ENCODE data around the gene CNKSR1. TPM values are rescaled to one million over a fixed set of nuclear protein-coding genes. Genes with fewer than 3 reads are reported as not detected.
A peak's percentile ranks its signal among the peaks of the same experiment; 100 is the strongest.

Gene CNKSR1
- total and polyA plus RNA-seq, 2 of the 13 experiments (the other 11 are each of a cell fraction or from before 2014, with no cell fraction given) = 3.4 to 8.9 TPM

DNA sequence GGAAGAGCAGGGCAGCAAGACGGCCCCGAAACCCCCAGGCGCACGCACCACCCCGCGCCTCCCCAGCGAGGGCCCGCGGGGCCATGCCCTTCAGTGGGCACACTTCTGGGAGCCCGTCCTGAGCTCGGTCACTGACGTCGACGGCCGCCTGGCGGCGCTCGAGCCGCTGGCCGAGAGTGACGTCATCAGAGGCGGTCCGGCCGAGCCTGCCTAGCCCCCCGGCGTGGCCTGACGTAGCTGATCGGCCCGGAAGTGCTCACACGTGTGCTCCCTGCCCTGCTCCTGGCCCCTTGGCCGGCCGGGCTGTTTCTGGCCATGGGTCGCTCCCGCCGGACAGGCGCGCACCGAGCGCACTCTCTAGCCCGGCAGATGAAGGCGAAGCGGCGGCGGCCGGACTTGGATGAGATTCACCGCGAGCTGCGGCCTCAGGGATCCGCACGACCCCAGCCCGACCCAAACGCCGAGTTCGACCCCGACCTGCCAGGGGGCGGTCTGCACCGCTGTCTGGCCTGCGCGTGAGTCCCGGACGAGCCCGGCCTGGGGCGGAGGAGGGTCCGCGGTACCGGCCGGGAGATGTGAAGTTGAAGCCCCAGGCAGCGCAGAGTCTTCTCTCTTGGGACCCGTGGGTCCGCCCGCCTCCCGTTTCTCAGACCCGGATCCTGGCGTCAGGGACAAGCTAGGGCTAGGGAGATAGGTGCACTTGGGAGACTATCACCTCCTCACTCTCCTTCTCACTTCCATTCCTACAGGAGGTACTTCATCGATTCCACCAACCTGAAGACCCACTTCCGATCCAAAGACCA, 7.4 kb upstream of the CNKSR1 start, which contains the start of gene ZNF593 (continued):
- TF ChIP-seq ZSCAN22 (CRISPR knock-in tag; IDR thresholded peaks at IDR 0.05) (no peak), RBM39 (IDR thresholded peaks at IDR 0.05; ENCODE audit: low read depth, low read length, poor library complexity, severe bottlenecking) (peak; percentile 59), ISL2 (CRISPR knock-in tag; IDR thresholded peaks at IDR 0.05) (peak; percentile 78; the same call in 1 of the 2 replicates), MTA1 (CRISPR knock-in tag; IDR thresholded peaks at IDR 0.05; ENCODE audit: borderline replicate concordance) (peak; percentile 77; the same call in 1 of the 2 replicates), NBN (conservative IDR thresholded peaks at IDR 0.05) (no peak), STAT5B (CRISPR knock-in tag; IDR thresholded peaks at IDR 0.05) (no peak), RARA (CRISPR knock-in tag; IDR thresholded peaks at IDR 0.05) (peak; percentile 52), IKZF4 (CRISPR knock-in tag; IDR thresholded peaks at IDR 0.05; ENCODE audit: borderline replicate concordance, low read depth, not compliant biosample characterization) (peak; percentile 91), MEIS2 (CRISPR knock-in tag; IDR thresholded peaks at IDR 0.05) (peak; percentile 77; the same call in 1 of the 2 replicates), BRCA1 (CRISPR knock-in tag; IDR thresholded peaks at IDR 0.05) (peak; percentile 80), ZNF616 (CRISPR knock-in tag; IDR thresholded peaks at IDR 0.05; ENCODE audit: low read depth) (0 out of 2 replicates have a peak, but pooled peaks have one; percentile 62), NRL (CRISPR knock-in tag; IDR thresholded peaks at IDR 0.05; ENCODE audit: borderline replicate concordance) (peak; percentile 91; the same call in 1 of the 2 replicates), ATF7-NPFF (CRISPR knock-in tag; IDR thresholded peaks at IDR 0.05; ENCODE audit: low read depth) (peak; percentile 89), GLI4 (CRISPR knock-in tag; IDR thresholded peaks at IDR 0.05; ENCODE audit: borderline replicate concordance) (peak; percentile 86; the same call in 1 of the 2 replicates), XBP1 (CRISPR knock-in tag; IDR thresholded peaks at IDR 0.05) (peak; percentile 52; the same call in 1 of the 2 replicates), MXD1 (CRISPR knock-in tag; IDR thresholded peaks at IDR 0.05) (peak; percentile 100), FOSL2 (CRISPR knock-in tag; IDR thresholded peaks at IDR 0.05) (peak; percentile 85), ZNF7 (CRISPR knock-in tag; IDR thresholded peaks at IDR 0.05) (no peak), ETV5 (CRISPR knock-in tag; IDR thresholded peaks at IDR 0.05; ENCODE audit: borderline replicate concordance) (peak; percentile 91), SP4 (CRISPR knock-in tag; IDR thresholded peaks at IDR 0.05) (peak; percentile 94), BRD4 (CRISPR knock-in tag; IDR thresholded peaks at IDR 0.05) (peak; percentile 85), RBM22 (optimal IDR thresholded peaks at IDR 0.05; ENCODE audit: low read length) (no peak)
- TF ChIP-seq, protein P1, sequence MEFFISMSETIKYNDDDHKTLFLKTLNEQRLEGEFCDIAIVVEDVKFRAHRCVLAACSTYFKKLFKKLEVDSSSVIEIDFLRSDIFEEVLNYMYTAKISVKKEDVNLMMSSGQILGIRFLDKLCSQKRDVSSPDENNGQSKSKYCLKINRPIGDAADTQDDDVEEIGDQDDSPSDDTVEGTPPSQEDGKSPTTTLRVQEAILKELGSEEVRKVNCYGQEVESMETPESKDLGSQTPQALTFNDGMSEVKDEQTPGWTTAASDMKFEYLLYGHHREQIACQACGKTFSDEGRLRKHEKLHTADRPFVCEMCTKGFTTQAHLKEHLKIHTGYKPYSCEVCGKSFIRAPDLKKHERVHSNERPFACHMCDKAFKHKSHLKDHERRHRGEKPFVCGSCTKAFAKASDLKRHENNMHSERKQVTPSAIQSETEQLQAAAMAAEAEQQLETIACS (CRISPR knock-in tag; IDR thresholded peaks at IDR 0.05) = peak; percentile 68
- TF ChIP-seq, protein P2, sequence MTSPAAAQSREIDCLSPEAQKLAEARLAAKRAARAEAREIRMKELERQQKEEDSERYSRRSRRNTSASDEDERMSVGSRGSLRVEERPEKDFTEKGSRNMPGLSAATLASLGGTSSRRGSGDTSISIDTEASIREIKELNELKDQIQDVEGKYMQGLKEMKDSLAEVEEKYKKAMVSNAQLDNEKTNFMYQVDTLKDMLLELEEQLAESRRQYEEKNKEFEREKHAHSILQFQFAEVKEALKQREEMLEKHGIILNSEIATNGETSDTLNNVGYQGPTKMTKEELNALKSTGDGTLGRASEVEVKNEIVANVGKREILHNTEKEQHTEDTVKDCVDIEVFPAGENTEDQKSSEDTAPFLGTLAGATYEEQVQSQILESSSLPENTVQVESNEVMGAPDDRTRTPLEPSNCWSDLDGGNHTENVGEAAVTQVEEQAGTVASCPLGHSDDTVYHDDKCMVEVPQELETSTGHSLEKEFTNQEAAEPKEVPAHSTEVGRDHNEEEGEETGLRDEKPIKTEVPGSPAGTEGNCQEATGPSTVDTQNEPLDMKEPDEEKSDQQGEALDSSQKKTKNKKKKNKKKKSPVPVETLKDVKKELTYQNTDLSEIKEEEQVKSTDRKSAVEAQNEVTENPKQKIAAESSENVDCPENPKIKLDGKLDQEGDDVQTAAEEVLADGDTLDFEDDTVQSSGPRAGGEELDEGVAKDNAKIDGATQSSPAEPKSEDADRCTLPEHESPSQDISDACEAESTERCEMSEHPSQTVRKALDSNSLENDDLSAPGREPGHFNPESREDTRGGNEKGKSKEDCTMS (CRISPR knock-in tag; conservative IDR thresholded peaks at IDR 0.05) = no peak
- TF ChIP-seq, protein P3, sequence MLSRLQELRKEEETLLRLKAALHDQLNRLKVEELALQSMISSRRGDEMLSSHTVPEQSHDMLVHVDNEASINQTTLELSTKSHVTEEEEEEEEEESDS (CRISPR knock-in tag; IDR thresholded peaks at IDR 0.05; ENCODE audit: borderline replicate concordance) = peak; percentile 83; the same call in 1 of the 2 replicates

All from HepG2 (cell line).